Measurements from ENCODE around the gene RBM19.

Gene RBM19

DNA sequence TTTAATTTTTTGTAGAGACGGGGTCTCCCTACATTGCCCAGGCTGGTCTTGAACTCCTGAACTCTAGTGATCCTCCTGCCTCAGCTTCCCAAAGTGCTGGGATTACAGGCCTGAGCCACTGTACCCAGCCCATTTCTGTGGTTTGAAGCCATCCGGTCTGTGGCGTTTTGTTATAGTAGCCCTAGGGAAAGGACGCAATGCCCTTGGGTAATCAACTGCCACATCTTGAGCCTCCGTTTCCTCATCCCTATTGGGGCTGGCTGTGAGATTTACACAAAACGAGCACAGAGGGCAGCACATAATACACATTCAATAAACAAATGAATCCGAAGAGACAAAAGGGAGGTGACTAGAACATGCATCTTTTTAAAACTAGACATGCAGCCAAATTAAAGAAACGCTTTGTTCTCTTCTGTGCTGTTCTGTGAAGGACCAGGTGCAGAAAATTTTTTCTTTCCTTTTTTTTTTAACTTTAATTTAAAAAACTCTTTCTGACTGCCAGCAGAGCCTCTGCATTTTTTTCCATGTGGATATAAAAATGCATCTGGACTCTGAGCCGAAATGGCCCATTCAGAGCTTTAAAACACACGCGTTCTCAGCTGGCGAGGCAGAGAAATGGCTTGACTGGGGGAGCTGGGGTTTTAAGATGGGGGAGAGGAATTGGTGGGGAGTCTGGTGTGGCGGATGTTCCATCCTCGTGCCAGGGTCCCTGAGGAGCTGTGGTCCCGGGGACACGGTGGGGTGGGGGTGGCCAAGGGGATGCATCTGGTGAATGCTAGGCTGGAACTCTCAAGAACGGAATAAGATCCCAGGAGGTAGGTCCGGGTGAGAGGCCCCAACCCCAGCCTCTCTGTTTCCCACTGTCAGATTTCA is 119.0 kb downstream of the RBM19 start:
- TF ChIP-seq, protein P1, sequence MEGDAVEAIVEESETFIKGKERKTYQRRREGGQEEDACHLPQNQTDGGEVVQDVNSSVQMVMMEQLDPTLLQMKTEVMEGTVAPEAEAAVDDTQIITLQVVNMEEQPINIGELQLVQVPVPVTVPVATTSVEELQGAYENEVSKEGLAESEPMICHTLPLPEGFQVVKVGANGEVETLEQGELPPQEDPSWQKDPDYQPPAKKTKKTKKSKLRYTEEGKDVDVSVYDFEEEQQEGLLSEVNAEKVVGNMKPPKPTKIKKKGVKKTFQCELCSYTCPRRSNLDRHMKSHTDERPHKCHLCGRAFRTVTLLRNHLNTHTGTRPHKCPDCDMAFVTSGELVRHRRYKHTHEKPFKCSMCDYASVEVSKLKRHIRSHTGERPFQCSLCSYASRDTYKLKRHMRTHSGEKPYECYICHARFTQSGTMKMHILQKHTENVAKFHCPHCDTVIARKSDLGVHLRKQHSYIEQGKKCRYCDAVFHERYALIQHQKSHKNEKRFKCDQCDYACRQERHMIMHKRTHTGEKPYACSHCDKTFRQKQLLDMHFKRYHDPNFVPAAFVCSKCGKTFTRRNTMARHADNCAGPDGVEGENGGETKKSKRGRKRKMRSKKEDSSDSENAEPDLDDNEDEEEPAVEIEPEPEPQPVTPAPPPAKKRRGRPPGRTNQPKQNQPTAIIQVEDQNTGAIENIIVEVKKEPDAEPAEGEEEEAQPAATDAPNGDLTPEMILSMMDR (IDR thresholded peaks at IDR 0.05; ENCODE audit: low read depth, low read length): no peak
- DNase-seq (ENCODE audit: extremely low read depth, low read depth): no peak

GRCh38 chr12:113845900-113846674 is 120.0 kb downstream of the RBM19 start:
- no peak for DNase-seq (ENCODE audit: extremely low read depth, low read depth)
- TF ChIP-seq, protein P1 (IDR thresholded peaks at IDR 0.05; ENCODE audit: low read depth, low read length): no peak

GRCh38 chr12:113844495-113845210 is 121.5 kb downstream of the RBM19 start:
- DNase-seq (ENCODE audit: extremely low read depth, low read depth): no peak
- TF ChIP-seq, protein P1 (IDR thresholded peaks at IDR 0.05; ENCODE audit: low read depth, low read length): no peak

DNA sequence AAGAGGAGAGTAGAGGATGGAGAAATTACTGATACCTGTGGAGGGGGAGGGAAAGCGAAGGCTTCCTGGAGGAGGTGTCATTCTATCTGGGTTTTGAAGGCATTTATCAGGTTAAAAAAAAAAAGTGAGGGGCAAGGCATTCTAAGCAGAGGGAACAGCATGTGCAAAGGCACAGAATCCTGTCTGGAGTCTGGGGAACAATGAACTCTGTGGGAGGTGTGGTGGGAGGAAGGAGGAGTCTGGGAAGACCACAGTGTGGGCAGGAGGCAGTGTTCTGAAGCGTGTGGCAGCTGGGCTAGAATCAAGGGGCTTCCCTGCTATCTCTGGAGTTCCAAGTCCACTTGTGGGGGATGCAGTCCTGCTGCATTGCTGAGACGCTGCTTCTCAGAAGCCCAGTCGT is 123.4 kb downstream of the RBM19 start:
- TF ChIP-seq, protein P1 (IDR thresholded peaks at IDR 0.05; ENCODE audit: low read depth, low read length): no peak
- no peak for DNase-seq (ENCODE audit: extremely low read depth, low read depth)

- no peak for DNase-seq (ENCODE audit: extremely low read depth, low read depth)
- TF ChIP-seq, protein P1 (IDR thresholded peaks at IDR 0.05; ENCODE audit: low read depth, low read length): no peak
These were observed 124.3 kb downstream of the RBM19 start for GRCh38 chr12:113841786-113842185.

DNA sequence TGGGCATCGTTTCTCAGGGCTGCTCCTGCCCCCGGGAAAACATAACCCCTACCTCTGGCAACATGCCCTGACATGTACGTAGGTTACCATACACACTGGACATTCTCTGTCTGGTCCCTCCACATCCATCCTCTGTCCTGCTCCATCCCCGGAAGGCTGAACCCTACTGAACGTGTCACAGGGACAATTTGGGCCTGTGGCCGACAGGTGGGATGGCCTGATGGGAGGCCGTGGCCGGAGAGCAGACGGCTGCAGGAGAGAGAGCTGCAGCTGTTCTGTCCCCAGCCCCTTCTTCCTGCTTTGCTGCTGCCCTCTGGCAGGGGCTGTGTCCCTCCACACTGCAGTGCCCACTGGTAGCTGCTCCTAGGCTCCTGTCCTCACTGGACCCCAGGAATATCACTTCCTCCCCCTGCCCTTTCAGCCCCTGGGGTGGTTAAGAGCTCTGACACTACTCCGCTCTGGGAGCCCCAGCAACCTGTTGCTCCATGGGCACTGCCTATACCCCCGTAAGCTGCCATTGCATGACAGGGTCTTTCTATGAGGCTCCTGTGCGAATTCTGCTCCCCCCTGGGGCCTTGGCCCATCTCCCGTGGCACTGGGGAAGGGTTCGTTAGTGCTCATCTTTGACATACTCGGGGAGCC is 125.6 kb downstream of the RBM19 start:
- TF ChIP-seq, protein P1 (IDR thresholded peaks at IDR 0.05; ENCODE audit: low read depth, low read length): no peak
- DNase-seq (ENCODE audit: extremely low read depth, low read depth): no peak

Data from AG09319 (cell line).